Measurements from ENCODE around the gene IL11RA.

GRCh38 chr9:34690983-34691935, 39.3 kb downstream of the IL11RA start, which contains the start of gene CCL19:
- TF ChIP-seq CTCF (IDR thresholded peaks at IDR 0.05; ENCODE audit: low read depth, low read length, poor library complexity, severe bottlenecking), result no peak
- TF ChIP-seq EZH2phosphoT487 (IDR thresholded peaks at IDR 0.05; ENCODE audit: borderline replicate concordance, low read length), result no peak

All from DOHH2 (cell line).